Measurements from ENCODE around the gene EFCAB6. TPM values are rescaled to one million over a fixed set of nuclear protein-coding genes. Genes with fewer than 3 reads are reported as not detected.

The EFCAB6 gene
- total and polyA plus RNA-seq, 2 of the 13 experiments (the other 11 are each of a cell fraction or from before 2014, with no cell fraction given), result not detected

DNA sequence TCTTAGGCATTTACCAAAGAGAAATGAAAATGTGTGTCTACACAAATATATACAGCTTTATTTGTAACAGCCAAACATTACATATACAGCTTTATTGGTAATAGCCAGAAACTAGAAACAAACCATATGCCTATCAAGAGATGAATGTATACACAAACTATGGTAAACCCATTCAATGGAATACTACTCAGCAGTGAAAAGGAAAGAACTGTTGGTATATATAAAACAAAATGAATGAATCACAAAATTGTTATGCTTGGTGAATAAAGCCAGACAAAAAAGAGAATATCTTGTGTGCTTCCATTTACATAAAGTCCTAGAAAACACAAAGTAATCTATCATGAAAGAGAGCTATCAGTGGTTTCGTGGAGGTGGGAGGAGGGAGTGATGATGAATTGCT is 142.9 kb downstream of the EFCAB6 start:
- TF ChIP-seq, protein P1, sequence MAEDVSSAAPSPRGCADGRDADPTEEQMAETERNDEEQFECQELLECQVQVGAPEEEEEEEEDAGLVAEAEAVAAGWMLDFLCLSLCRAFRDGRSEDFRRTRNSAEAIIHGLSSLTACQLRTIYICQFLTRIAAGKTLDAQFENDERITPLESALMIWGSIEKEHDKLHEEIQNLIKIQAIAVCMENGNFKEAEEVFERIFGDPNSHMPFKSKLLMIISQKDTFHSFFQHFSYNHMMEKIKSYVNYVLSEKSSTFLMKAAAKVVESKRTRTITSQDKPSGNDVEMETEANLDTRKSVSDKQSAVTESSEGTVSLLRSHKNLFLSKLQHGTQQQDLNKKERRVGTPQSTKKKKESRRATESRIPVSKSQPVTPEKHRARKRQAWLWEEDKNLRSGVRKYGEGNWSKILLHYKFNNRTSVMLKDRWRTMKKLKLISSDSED (CRISPR knock-in tag; IDR thresholded peaks at IDR 0.05), result no peak
- TF ChIP-seq ZBTB1 (CRISPR knock-in tag; IDR thresholded peaks at IDR 0.05; ENCODE audit: borderline replicate concordance) (no peak), THAP11 (CRISPR knock-in tag; IDR thresholded peaks at IDR 0.05) (no peak), SOX13 (IDR thresholded peaks at IDR 0.05) (no peak), SOX13 (CRISPR knock-in tag; conservative IDR thresholded peaks at IDR 0.05 in 1 of 2, IDR thresholded peaks at IDR 0.05 in 1 of 2) (no peak), ZNF101 (CRISPR knock-in tag; IDR thresholded peaks at IDR 0.05; ENCODE audit: borderline replicate concordance, low read depth) (no peak), CCDC6 (CRISPR knock-in tag; IDR thresholded peaks at IDR 0.05) (no peak), SALL1 (CRISPR knock-in tag; IDR thresholded peaks at IDR 0.05) (no peak)
- TF ChIP-seq, protein P2, sequence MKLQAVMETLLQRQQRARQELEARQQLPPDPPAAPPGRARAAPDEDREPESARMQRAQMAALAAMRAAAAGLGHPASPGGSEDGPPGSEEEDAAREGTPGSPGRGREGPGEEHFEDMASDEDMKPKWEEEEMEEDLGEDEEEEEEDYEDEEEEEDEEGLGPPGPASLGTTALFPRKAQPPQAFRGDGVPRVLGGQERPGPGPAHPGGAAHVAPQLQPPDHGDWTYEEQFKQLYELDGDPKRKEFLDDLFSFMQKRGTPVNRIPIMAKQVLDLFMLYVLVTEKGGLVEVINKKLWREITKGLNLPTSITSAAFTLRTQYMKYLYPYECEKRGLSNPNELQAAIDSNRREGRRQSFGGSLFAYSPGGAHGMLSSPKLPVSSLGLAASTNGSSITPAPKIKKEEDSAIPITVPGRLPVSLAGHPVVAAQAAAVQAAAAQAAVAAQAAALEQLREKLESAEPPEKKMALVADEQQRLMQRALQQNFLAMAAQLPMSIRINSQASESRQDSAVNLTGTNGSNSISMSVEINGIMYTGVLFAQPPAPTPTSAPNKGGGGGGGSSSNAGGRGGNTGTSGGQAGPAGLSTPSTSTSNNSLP (IDR thresholded peaks at IDR 0.05; ENCODE audit: low read depth, low read length), result no peak
- TF ChIP-seq, protein P3, sequence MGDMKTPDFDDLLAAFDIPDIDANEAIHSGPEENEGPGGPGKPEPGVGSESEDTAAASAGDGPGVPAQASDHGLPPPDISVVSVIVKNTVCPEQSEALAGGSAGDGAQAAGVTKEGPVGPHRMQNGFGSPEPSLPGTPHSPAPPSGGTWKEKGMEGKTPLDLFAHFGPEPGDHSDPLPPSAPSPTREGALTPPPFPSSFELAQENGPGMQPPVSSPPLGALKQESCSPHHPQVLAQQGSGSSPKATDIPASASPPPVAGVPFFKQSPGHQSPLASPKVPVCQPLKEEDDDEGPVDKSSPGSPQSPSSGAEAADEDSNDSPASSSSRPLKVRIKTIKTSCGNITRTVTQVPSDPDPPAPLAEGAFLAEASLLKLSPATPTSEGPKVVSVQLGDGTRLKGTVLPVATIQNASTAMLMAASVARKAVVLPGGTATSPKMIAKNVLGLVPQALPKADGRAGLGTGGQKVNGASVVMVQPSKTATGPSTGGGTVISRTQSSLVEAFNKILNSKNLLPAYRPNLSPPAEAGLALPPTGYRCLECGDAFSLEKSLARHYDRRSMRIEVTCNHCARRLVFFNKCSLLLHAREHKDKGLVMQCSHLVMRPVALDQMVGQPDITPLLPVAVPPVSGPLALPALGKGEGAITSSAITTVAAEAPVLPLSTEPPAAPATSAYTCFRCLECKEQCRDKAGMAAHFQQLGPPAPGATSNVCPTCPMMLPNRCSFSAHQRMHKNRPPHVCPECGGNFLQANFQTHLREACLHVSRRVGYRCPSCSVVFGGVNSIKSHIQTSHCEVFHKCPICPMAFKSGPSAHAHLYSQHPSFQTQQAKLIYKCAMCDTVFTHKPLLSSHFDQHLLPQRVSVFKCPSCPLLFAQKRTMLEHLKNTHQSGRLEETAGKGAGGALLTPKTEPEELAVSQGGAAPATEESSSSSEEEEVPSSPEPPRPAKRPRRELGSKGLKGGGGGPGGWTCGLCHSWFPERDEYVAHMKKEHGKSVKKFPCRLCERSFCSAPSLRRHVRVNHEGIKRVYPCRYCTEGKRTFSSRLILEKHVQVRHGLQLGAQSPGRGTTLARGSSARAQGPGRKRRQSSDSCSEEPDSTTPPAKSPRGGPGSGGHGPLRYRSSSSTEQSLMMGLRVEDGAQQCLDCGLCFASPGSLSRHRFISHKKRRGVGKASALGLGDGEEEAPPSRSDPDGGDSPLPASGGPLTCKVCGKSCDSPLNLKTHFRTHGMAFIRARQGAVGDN (CRISPR knock-in tag; IDR thresholded peaks at IDR 0.05), result no peak
- Histone ChIP-seq H2AFZ (ENCODE audit: low read length) (no peak overlapping the region), H3K4me1 (ENCODE audit: insufficient read depth, low read length) (peaks cover 6% of the 10 kb centered on the region; the same call in 1 of the 2 replicates), H3K9ac (ENCODE audit: insufficient read depth, low read depth, low read length) (no peak overlapping the region), H3K36me3 (replicated peaks in 1 of 2; ENCODE audit: control insufficient read depth in 1 of 2, insufficient read depth in 2 of 2, low read length in 2 of 2) (no peaks in the 10 kb centered on the region), H3K4me3 (replicated peaks in 1 of 3; ENCODE audit: insufficient read depth in 1 of 3, low read depth in 2 of 3, low read length in 3 of 3) (no peak overlapping the region), H4K20me1 (ENCODE audit: insufficient read depth, low read length) (no peaks in the 10 kb centered on the region), H3K9me3 (ENCODE audit: low read length) (no peaks in the 10 kb centered on the region), H3K79me2 (ENCODE audit: insufficient read depth, low read length) (no peaks in the 10 kb centered on the region), H3K4me2 (ENCODE audit: low read depth, low read length) (no peak overlapping the region), H3K27ac (ENCODE audit: extremely low read length, insufficient read depth, low read length) (no peak overlapping the region), H3K27me3 (ENCODE audit: control insufficient read depth in 1 of 2, insufficient read depth in 2 of 2, low read length in 2 of 2) (no peaks in the 10 kb centered on the region; a peak in 1 of 5 replicates)
- ChIA-PET POLR2A (no interaction called here), CTCF (ENCODE audit: low intra/inter-chr PET ratio, low total read pairs) (no interaction called here)
- ATAC-seq (no peak), FAIRE-seq (no peak), DNase-seq (ENCODE audit: low spot score) (no peak)
- BruUV-seq (replicated peaks), result no TSS peak
- in situ Hi-C loops (cut with HindIII; ENCODE audit: extremely low pct_ligation_motif_present, low pct_unique_long_range_greater_than_20kb) (no loop called here), intact Hi-C loops (cut with micrococcal nuclease; ENCODE audit: unreplicated experiment) (no loop called here)
- 8% methylated on average over 1 of the region's 1 CpG for WGBS (ENCODE audit: low lambda C conversion rate)

Measured in HepG2 (cell line).